HepG2 (cell line): ENCODE measurements around the gene JHY. TPM values are rescaled to one million over a fixed set of nuclear protein-coding genes. Genes with fewer than 3 reads are reported as not detected.

ENCODE experiments used
- ATAC-seq: fragments of 200-7000 bp; cut with Tn5 transposase; 3 replicates; pipeline ENCODE4 v1.9.1; 2020; ENCODE audit warnings: mild to moderate bottlenecking, moderate library complexity
- BruUV-seq: library from RNA; stranded (reverse); fragments of 400-500 nt; replicated peaks from 2 replicates; lab custom pipeline; 2021; lab: Mats Ljungman, UMichigan
- CTCF ChIA-PET: fragments of 300-600 bp; formaldehyde crosslinking; extraction: SDS; loops from one replicate; lab custom pipeline; 2021; ENCODE audit warnings: low total read pairs, inconsistent platforms, low intra/inter-chr PET ratio; lab: Yijun Ruan, JAX
- POLR2A ChIA-PET: fragments of 350-600 bp; sonication (Branson Sonifier 250); formaldehyde crosslinking; loops from one replicate; lab custom pipeline; 2020; ENCODE audit warnings: antibody characterized with exemption, inconsistent platforms; lab: Yijun Ruan, JAX
- DNase-seq: peaks from one replicate; pipeline ENCODE4 v3.0.0-alpha.2; 2015; ENCODE audit warnings: low spot score
- FAIRE-seq: peaks from 3 replicates; lab custom pipeline; 2011; peaks lifted over from hg19 to GRCh38; lab: Jason Lieb, UNC
- H2AFZ ChIP-seq: one replicate; pipeline ENCODE4 v1.6.1; 2011; ENCODE audit warnings: low read length, inconsistent platforms
- H3K27ac ChIP-seq: fragments of 300-600 bp; 3 replicates; pipeline ENCODE4 v1.8.0; 2011; ENCODE audit warnings: mixed run types, mild to moderate bottlenecking, mixed read lengths, low read length, inconsistent platforms; ENCODE audit not compliant: insufficient read depth; ENCODE audit errors: extremely low read length
- H3K27me3 ChIP-seq, 2 experiments: fragments of 200-600 bp in 1 of 2; 2 replicates in 1 of 2; 3 replicates in 1 of 2; pipeline versions ENCODE4 v1.6.0 to v1.8.0; 2011; ENCODE audit warnings: low read length in 2 of 2, mild to moderate bottlenecking in 2 of 2, moderate library complexity in 2 of 2, inconsistent platforms in 1 of 2; ENCODE audit not compliant: insufficient read depth in 2 of 2, control insufficient read depth in 1 of 2
- H3K36me3 ChIP-seq, 2 experiments: fragments of 200-600 bp in 1 of 2; replicated peaks in 1 of 2; 2 replicates in 1 of 2; 3 replicates in 1 of 2; pipeline versions ENCODE4 v1.5.1 to v1.8.0; 2011; ENCODE audit warnings: low read length in 2 of 2, inconsistent platforms in 1 of 2; ENCODE audit not compliant: insufficient read depth in 2 of 2, control insufficient read depth in 1 of 2
- H3K4me1 ChIP-seq: 2 replicates; pipeline ENCODE4 v1.5.1; 2012; ENCODE audit warnings: low read length, inconsistent platforms; ENCODE audit not compliant: insufficient read depth
- H3K4me2 ChIP-seq: 2 replicates; pipeline ENCODE4 v1.6.0; 2011; ENCODE audit warnings: low read depth, low read length, inconsistent platforms
- H3K4me3 ChIP-seq, 3 experiments: fragments of 200-600 bp in 1 of 3; sonication (generic), shearing (Covaris generic) in 1 of 3; replicated peaks in 1 of 3; 2 replicates each; pipeline ENCODE4 v1.5.1; 2011 to 2016; ENCODE audit warnings: low read length in 3 of 3, inconsistent platforms in 2 of 3, low read depth in 2 of 3, mild to moderate bottlenecking in 2 of 3, control low read depth in 1 of 3, mixed read lengths in 1 of 3; ENCODE audit not compliant: insufficient read depth in 1 of 3
- H3K79me2 ChIP-seq: one replicate; pipeline ENCODE4 v1.6.1; 2011; ENCODE audit warnings: low read length, inconsistent platforms; ENCODE audit not compliant: insufficient read depth
- H3K9ac ChIP-seq: 2 replicates; pipeline ENCODE4 v1.6.0; 2011; ENCODE audit warnings: mild to moderate bottlenecking, low read depth, low read length, inconsistent platforms; ENCODE audit not compliant: insufficient read depth
- H3K9me3 ChIP-seq: 2 replicates; pipeline ENCODE4 v1.5.1; 2012; ENCODE audit warnings: mild to moderate bottlenecking, low read length
- H4K20me1 ChIP-seq: 2 replicates; pipeline ENCODE4 v1.6.0; 2011; ENCODE audit warnings: inconsistent platforms, mild to moderate bottlenecking, low read length, moderate library complexity; ENCODE audit not compliant: insufficient read depth
- ARID3A ChIP-seq: IDR thresholded peaks from 2 replicates; pipeline ENCODE4 v1.6.1; 2012; ENCODE audit warnings: low read depth, low read length, improper control_type of control experiment
- KLF16 ChIP-seq, 2 experiments: sonication (generic) in 1 of 2; formaldehyde crosslinking in 1 of 2; IDR thresholded peaks; 2 replicates each; pipeline versions ENCODE4 v1.6.1 to v1.8.0; 2016 to 2023; ENCODE audit warnings: missing genetic modification reagents in 2 of 2, missing compliant biosample characterization in 1 of 2
- MAFF ChIP-seq: IDR thresholded peaks from 2 replicates; pipeline ENCODE4 v1.6.1; 2011; ENCODE audit warnings: low read depth, low read length, improper control_type of control experiment
- MAFK ChIP-seq, 2 experiments: IDR thresholded peaks in 1 of 2; conservative IDR thresholded peaks in 1 of 2; 2 replicates each; pipeline ENCODE4 v1.6.1; 2011; ENCODE audit warnings: improper control_type of control experiment in 2 of 2, low read length in 2 of 2
- MATR3 ChIP-seq: sonication (generic); formaldehyde crosslinking; IDR thresholded peaks from 2 replicates; pipeline ENCODE4 v1.4.0; 2020; ENCODE audit warnings: missing genetic modification reagents
- PHB2 ChIP-seq: fragments of 450-650 bp; IDR thresholded peaks from 2 replicates; pipeline ENCODE4 v1.6.1; 2018; ENCODE audit not compliant: partially characterized antibody
- THYN1 ChIP-seq: sonication (generic); formaldehyde crosslinking; IDR thresholded peaks from 2 replicates; pipeline ENCODE4 v1.8.1; 2023; ENCODE audit warnings: low read depth, mild to moderate bottlenecking, moderate library complexity, missing genetic modification reagents, borderline replicate concordance
- TMF1 ChIP-seq: sonication (generic); formaldehyde crosslinking; IDR thresholded peaks from 2 replicates; pipeline ENCODE4 v1.8.1; 2022; ENCODE audit warnings: low read depth, missing genetic modification reagents
- ZNF180 ChIP-seq: sonication (generic); formaldehyde crosslinking; IDR thresholded peaks from 2 replicates; pipeline ENCODE4 v1.4.0; 2020; ENCODE audit warnings: low read depth, missing genetic modification reagents, borderline replicate concordance
- WGBS: methylation state at CpG from one replicate; pipeline ENCODE4 v1.1.6; 2017; ENCODE audit warnings: low lambda C conversion rate; 5-methylcytosine and 5-hydroxymethylcytosine counted together
- in situ Hi-C: cut with HindIII; loops from 2 replicates; pipeline ENCODE4 v1.10.0; 2017; ENCODE audit warnings: low pct_unique_long_range_greater_than_20kb; ENCODE audit not compliant: extremely low pct_ligation_motif_present
- intact Hi-C: fragments of 100-400 bp; cut with micrococcal nuclease; formaldehyde crosslinking; loops from one replicate; pipeline ENCODE4 v1.10.0; 2022; ENCODE audit not compliant: unreplicated experiment
- polyA plus RNA-seq, 8 experiments: library from polyadenylated mRNA; depleted of rRNA in 3 of 8; stranded (reverse) in 7 of 8; unstranded in 1 of 8; fragments of >200 nt; fragmentation: Illumina TruSeq in 4 of 8; extraction: Trizol in 4 of 8; gene quantifications; 2 replicates each; pipeline versions ENCODE4 v1.2.1 to v1.2.3, GENCODE V29; 2011 to 2016; ENCODE audit warnings: low read depth in 4 of 8, missing spikeins in 1 of 8, mixed read lengths in 1 of 8; ENCODE audit not compliant: insufficient read depth in 1 of 8
- total RNA-seq, 5 experiments: library from RNA; depleted of rRNA; stranded (reverse); fragments of >200 nt; fragmentation: Illumina TruSeq; extraction: Trizol; gene quantifications; 2 replicates each; pipeline ENCODE4 v1.2.3, GENCODE V29; 2016; ENCODE audit warnings: low read depth in 1 of 5

The JHY gene
- total and polyA plus RNA-seq, 2 of the 13 experiments (the other 11 are each of a cell fraction or from before 2014, with no cell fraction given): not detected

GRCh38 chr11:122882857-122883645 is 492 bp downstream of the JHY start (continued):
- TF ChIP-seq ARID3A: no peak
- no peak for TF ChIP-seq ZNF180 (CRISPR knock-in tag)
- no peak for TF ChIP-seq THYN1 (CRISPR knock-in tag)
- no peak for TF ChIP-seq PHB2
- TF ChIP-seq KLF16 (CRISPR knock-in tag; IDR thresholded peaks at IDR 0.05): no peak
- no peak for TF ChIP-seq TMF1 (CRISPR knock-in tag)

GRCh38 chr11:122883646-122883979 is 1.1 kb downstream of the JHY start:
- FAIRE-seq (no peak), ATAC-seq (no peak), DNase-seq (no peak)
- H3K27me3 ChIP-seq: peaks cover 1 to 36% of the 10 kb centered on the region in 2 experiments; a peak in 2 of 5 replicates
- in situ Hi-C loops (no loop called here), intact Hi-C loops (no loop called here)
- H3K27ac ChIP-seq: no peak overlapping the region
- H4K20me1 ChIP-seq: no peaks in the 10 kb centered on the region
- 45% methylated on average over 3 of the region's 3 CpGs for WGBS
- TF ChIP-seq MAFF: peak; percentile 97
- no peak for TF ChIP-seq MATR3 (CRISPR knock-in tag)
- TF ChIP-seq MAFK (conservative IDR thresholded peaks at IDR 0.05 in 1 of 2, IDR thresholded peaks at IDR 0.05 in 1 of 2; ENCODE audit: low read length in 2 of 2): peak; percentile 93 to 98
- H3K79me2 ChIP-seq: no peaks in the 10 kb centered on the region
- BruUV-seq: no TSS peak
- no peak overlapping the region for H3K4me2 ChIP-seq
- CTCF ChIA-PET: no interaction called here
- no peak overlapping the region for H3K9ac ChIP-seq
- POLR2A ChIA-PET: no interaction called here
- H2AFZ ChIP-seq: peak overlapping the region; percentile 15
- no peaks in the 10 kb centered on the region for H3K4me1 ChIP-seq
- no peaks in the 10 kb centered on the region for H3K36me3 ChIP-seq
- no peak overlapping the region for H3K4me3 ChIP-seq
- H3K9me3 ChIP-seq: no peaks in the 10 kb centered on the region
